GM12878 (cell line): ENCODE data around the gene MIPOL1. TPM values are rescaled to one million over a fixed set of nuclear protein-coding genes. Genes with fewer than 3 reads are reported as not detected.

ENCODE experiments used
- ATAC-seq: fragments of 200-7000 bp; cut with Tn5 transposase; 3 replicates; pipeline ENCODE4 v1.9.1; 2020; ENCODE audit warnings: mild to moderate bottlenecking, moderate library complexity
- BruUV-seq: library from RNA; stranded (reverse); fragments of 400-500 nt; replicated peaks from 2 replicates; lab custom pipeline; 2021; lab: Mats Ljungman, UMichigan
- CTCF ChIA-PET: fragments of 300-600 bp; sonication (Branson Sonifier 250); formaldehyde crosslinking; extraction: SDS; loops from one replicate; lab custom pipeline; 2021; ENCODE audit warnings: inconsistent platforms; lab: Yijun Ruan, JAX
- POLR2A ChIA-PET: fragments of 350-600 bp; formaldehyde crosslinking; extraction: SDS; loops from one replicate; lab custom pipeline; 2021; ENCODE audit warnings: inconsistent platforms; lab: Charles Lee
- RAD21 ChIA-PET: fragments of 300-600 bp; sonication (Branson Sonifier 250); formaldehyde crosslinking; loops from one replicate; lab custom pipeline; 2023; ENCODE audit warnings: antibody characterized with exemption; ENCODE audit not compliant: unreplicated experiment; lab: Charles Lee
- SMC1A ChIA-PET: fragments of 300-600 bp; sonication (Branson Sonifier 250); formaldehyde crosslinking; loops from one replicate; lab custom pipeline; 2023; ENCODE audit not compliant: unreplicated experiment, uncharacterized antibody; lab: Charles Lee
- DNase-seq: peaks from one replicate; pipeline ENCODE4 v3.0.0-alpha.2; 2011; ENCODE audit warnings: low read depth, low spot score
- FAIRE-seq: peaks from 3 replicates; lab custom pipeline; 2011; peaks lifted over from hg19 to GRCh38; lab: Jason Lieb, UNC
- H2AFZ ChIP-seq: 2 replicates; pipeline ENCODE4 v1.6.0; 2011; ENCODE audit warnings: low read depth, low read length, control low read depth; ENCODE audit not compliant: control insufficient read depth
- H3K27ac ChIP-seq: 2 replicates; pipeline ENCODE4 v1.5.1; 2011; ENCODE audit warnings: control low read depth; ENCODE audit not compliant: control insufficient read depth, insufficient read depth
- H3K27me3 ChIP-seq, 2 experiments: replicated peaks in 1 of 2; 2 replicates each; pipeline versions ENCODE4 v1.6.0 to v1.6.1; 2011; ENCODE audit warnings: low read length in 1 of 2; ENCODE audit not compliant: control insufficient read depth in 2 of 2, insufficient read depth in 2 of 2
- H3K36me3 ChIP-seq, 2 experiments: 2 replicates each; pipeline ENCODE4 v1.5.1; 2011; ENCODE audit warnings: low read length in 1 of 2; ENCODE audit not compliant: control insufficient read depth in 2 of 2, insufficient read depth in 2 of 2
- H3K4me1 ChIP-seq: 2 replicates; pipeline ENCODE4 v1.6.1; 2011; ENCODE audit warnings: mild to moderate bottlenecking, low read length, moderate library complexity, mixed read lengths; ENCODE audit not compliant: control insufficient read depth, insufficient read depth
- H3K4me2 ChIP-seq: 2 replicates; pipeline ENCODE4 v1.6.0; 2011; ENCODE audit warnings: control low read depth; ENCODE audit not compliant: control insufficient read depth, insufficient read depth
- H3K4me3 ChIP-seq: fragments of 200-600 bp; sonication (generic); 2 replicates; pipeline ENCODE4 v1.5.1; 2016
- H3K79me2 ChIP-seq: 2 replicates; pipeline ENCODE4 v1.6.0; 2011; ENCODE audit warnings: low read length; ENCODE audit not compliant: control insufficient read depth, insufficient read depth
- H3K9ac ChIP-seq: 2 replicates; pipeline ENCODE4 v1.8.0; 2011; ENCODE audit warnings: low read length, control low read depth, mixed read lengths; ENCODE audit not compliant: control insufficient read depth, insufficient read depth
- H3K9me3 ChIP-seq: replicated peaks from 3 replicates; pipeline ENCODE4 v1.5.1; 2011; ENCODE audit warnings: mild to moderate bottlenecking, low read length; ENCODE audit not compliant: control insufficient read depth, insufficient read depth
- H4K20me1 ChIP-seq: 2 replicates; pipeline ENCODE4 v1.6.0; 2011; ENCODE audit not compliant: control insufficient read depth, insufficient read depth
- FOS ChIP-seq: IDR thresholded peaks from 3 replicates; pipeline ENCODE4 v1.6.1; 2011; ENCODE audit warnings: borderline replicate concordance; ENCODE audit not compliant: insufficient read length; ENCODE audit errors: extremely low read depth
- IRF4 ChIP-seq: IDR thresholded peaks from 2 replicates; pipeline ENCODE4 v1.6.1; 2011; ENCODE audit warnings: low read depth, low read length
- SRF ChIP-seq, 2 experiments: IDR thresholded peaks; 2 replicates each; pipeline ENCODE4 v1.6.1; 2011; ENCODE audit warnings: low read depth in 2 of 2, low read length in 2 of 2, mild to moderate bottlenecking in 1 of 2, moderate library complexity in 1 of 2
- SUPT20H ChIP-seq: IDR thresholded peaks from 2 replicates; pipeline ENCODE4 v1.6.1; 2011; ENCODE audit warnings: low read depth, mild to moderate bottlenecking, low read length, moderate library complexity, borderline replicate concordance; ENCODE audit not compliant: control insufficient read depth
- ZNF274 ChIP-seq: IDR thresholded peaks from one replicate; pipeline ENCODE4 v1.8.0; 2011; ENCODE audit not compliant: insufficient read length, insufficient read depth
- WGBS: methylation state at CpG from one replicate; pipeline ENCODE4 v1.1.6; 2016; ENCODE audit warnings: low lambda C conversion rate; ENCODE audit not compliant: insufficient replicate concordance, insufficient coverage; ENCODE audit errors: missing lambda C conversion rate; 5-methylcytosine and 5-hydroxymethylcytosine counted together
- in situ Hi-C: fragments of 300-500 bp; cut with MboI; formaldehyde crosslinking; loops from 9 replicates; pipeline ENCODE4 v1.14.3; 2018; ENCODE audit warnings: mixed read lengths
- intact Hi-C: fragments of 100-400 bp; cut with micrococcal nuclease; formaldehyde crosslinking; loops from one replicate; pipeline ENCODE4 v1.14.2; 2022; ENCODE audit not compliant: unreplicated experiment
- polyA plus RNA-seq, 11 experiments: library from polyadenylated mRNA; depleted of rRNA in 4 of 11; unstranded in 6 of 11; stranded (reverse) in 5 of 11; fragments of >200 nt; fragmentation: Nextera tagmentation in 4 of 11; fragmentation: Illumina TruSeq in 1 of 11; extraction: Ambion mirVana in 4 of 11; extraction: Trizol in 1 of 11; gene quantifications; 1 replicate in 1 of 11; 2 replicates in 10 of 11; pipeline versions ENCODE4 v1.2.1 to v1.2.3, GENCODE V29; 2011 to 2016; ENCODE audit warnings: inconsistent platforms in 2 of 11, missing spikeins in 2 of 11, low read depth in 1 of 11
- total RNA-seq, 4 experiments: library from RNA; depleted of rRNA in 3 of 4; stranded (reverse); fragments of >200 nt in 3 of 4; fragmentation: Illumina TruSeq in 1 of 4; extraction: Trizol in 1 of 4; gene quantifications; 2 replicates each; pipeline versions ENCODE4 v1.2.1 to v1.2.3, GENCODE V29; 2013 to 2021
- TF ChIP-seq, protein P1 (sequence below): fragments of 450-650 bp; IDR thresholded peaks from 2 replicates; pipeline ENCODE4 v1.6.1; 2017; ENCODE audit warnings: low read depth, mild to moderate bottlenecking, moderate library complexity
- TF ChIP-seq, protein P2 (sequence below): fragments of 450-650 bp; IDR thresholded peaks from 2 replicates; pipeline ENCODE4 v1.6.1; 2017; ENCODE audit warnings: mild to moderate bottlenecking, low read depth, inconsistent platforms; ENCODE audit not compliant: poor library complexity, severe bottlenecking

The MIPOL1 gene
- total and polyA plus RNA-seq, 10 of the 15 experiments (the other 5 are each of a cell fraction or from before 2014, with no cell fraction given), result 0.06 TPM; not detected in 9

DNA sequence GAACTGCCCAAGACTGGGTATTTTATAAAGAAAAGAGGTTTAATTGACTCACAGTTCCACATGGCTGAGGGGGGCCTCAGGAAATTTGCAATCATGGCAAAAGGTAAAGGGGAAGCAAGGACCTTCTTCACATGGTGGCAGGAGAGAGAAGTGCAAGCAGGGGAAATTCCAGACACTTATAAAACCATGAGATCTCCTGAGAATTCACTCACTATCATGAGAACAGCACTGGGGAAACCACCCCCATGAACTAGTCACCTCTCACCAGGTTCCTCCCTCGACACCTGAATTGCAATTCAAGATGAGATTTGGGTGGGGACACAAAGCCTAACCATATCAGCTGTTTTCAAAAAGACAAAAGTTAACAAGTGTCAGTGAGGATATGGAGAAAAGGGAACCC, 284.7 kb downstream of the MIPOL1 start:
- DNase-seq, result no peak
- WGBS, result 8% methylated on average over 1 of the region's 1 CpG
- SMC1A ChIA-PET, result no interaction called here
- H3K4me1 ChIP-seq, result no peaks in the 10 kb centered on the region
- no peak for TF ChIP-seq IRF4
- TF ChIP-seq FOS, result no peak
- TF ChIP-seq SRF (IDR thresholded peaks at IDR 0.05; ENCODE audit: low read depth in 2 of 2, low read length in 2 of 2), result no peak
- TF ChIP-seq, protein P1, sequence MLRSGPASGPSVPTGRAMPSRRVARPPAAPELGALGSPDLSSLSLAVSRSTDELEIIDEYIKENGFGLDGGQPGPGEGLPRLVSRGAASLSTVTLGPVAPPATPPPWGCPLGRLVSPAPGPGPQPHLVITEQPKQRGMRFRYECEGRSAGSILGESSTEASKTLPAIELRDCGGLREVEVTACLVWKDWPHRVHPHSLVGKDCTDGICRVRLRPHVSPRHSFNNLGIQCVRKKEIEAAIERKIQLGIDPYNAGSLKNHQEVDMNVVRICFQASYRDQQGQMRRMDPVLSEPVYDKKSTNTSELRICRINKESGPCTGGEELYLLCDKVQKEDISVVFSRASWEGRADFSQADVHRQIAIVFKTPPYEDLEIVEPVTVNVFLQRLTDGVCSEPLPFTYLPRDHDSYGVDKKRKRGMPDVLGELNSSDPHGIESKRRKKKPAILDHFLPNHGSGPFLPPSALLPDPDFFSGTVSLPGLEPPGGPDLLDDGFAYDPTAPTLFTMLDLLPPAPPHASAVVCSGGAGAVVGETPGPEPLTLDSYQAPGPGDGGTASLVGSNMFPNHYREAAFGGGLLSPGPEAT, result no peak
- TF ChIP-seq ZNF274, result no peak
- TF ChIP-seq, protein P2, sequence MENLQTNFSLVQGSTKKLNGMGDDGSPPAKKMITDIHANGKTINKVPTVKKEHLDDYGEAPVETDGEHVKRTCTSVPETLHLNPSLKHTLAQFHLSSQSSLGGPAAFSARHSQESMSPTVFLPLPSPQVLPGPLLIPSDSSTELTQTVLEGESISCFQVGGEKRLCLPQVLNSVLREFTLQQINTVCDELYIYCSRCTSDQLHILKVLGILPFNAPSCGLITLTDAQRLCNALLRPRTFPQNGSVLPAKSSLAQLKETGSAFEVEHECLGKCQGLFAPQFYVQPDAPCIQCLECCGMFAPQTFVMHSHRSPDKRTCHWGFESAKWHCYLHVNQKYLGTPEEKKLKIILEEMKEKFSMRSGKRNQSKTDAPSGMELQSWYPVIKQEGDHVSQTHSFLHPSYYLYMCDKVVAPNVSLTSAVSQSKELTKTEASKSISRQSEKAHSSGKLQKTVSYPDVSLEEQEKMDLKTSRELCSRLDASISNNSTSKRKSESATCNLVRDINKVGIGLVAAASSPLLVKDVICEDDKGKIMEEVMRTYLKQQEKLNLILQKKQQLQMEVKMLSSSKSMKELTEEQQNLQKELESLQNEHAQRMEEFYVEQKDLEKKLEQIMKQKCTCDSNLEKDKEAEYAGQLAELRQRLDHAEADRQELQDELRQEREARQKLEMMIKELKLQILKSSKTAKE, result no peak
- TF ChIP-seq SUPT20H, result no peak
- no peaks in the 10 kb centered on the region for H3K27me3 ChIP-seq
- H3K79me2 ChIP-seq, result no peaks in the 10 kb centered on the region
- BruUV-seq, result no TSS peak
- in situ Hi-C loops (no loop called here), intact Hi-C loops (no loop called here)
- POLR2A ChIA-PET, result no interaction called here
- CTCF ChIA-PET, result no interaction called here
- RAD21 ChIA-PET, result no interaction called here
- no peak overlapping the region for H3K4me3 ChIP-seq
- H3K9ac ChIP-seq, result no peak overlapping the region
- H3K27ac ChIP-seq, result no peak overlapping the region
- no peaks in the 10 kb centered on the region for H3K9me3 ChIP-seq
- H4K20me1 ChIP-seq, result no peaks in the 10 kb centered on the region
- no peak overlapping the region for H3K4me2 ChIP-seq
- H2AFZ ChIP-seq, result no peak overlapping the region
- no peaks in the 10 kb centered on the region for H3K36me3 ChIP-seq
- FAIRE-seq, result no peak
- no peak for ATAC-seq
